HG03439 (cell line): Measurements from ENCODE around the gene GUCY1A1.

Experiments
- ATAC-seq: cut with Tn5 transposase; IDR thresholded peaks from one replicate; pipeline ENCODE4 v1.9.1; 2021; ENCODE audit warnings: mild to moderate bottlenecking, moderate library complexity; ENCODE audit not compliant: unreplicated experiment

Gene GUCY1A1

DNA sequence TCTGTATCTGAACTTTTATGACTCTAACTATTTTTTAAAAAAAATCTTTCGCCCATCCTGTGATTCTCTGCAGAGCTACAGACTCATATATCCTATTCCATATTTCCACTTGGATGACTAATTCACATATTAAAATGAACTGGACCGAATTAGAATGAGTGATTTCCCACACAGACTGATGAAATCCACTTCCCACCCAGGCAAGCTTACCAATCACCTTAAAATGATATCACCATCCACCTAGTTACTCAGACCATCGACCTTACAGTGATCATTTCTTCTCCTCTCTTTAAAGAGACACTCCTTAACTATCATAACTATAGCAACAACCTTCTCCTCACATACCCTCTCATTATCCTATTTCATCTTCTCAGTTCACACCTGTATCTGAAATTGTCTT, 58.1 kb downstream of the GUCY1A1 start:
- no peak for ATAC-seq

DNA sequence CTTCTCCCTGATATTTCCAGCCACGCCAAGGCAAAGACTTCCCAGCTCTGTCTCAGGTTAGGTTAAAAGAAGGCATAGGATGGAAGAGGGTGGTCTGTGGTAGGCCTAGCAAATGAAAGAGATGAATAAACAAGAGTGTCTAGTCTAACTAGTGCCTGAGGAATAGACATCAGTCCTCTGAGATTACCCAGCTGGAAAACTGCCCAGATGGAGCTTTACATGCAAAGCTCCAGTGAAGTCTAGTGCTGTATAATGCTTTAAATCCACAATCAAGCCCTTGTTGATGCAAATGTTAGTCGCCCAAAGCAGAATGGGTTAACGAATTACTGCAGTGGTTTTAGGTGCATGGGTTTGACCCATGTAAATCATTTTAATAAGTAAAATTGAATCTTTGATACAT, 67.4 kb downstream of the GUCY1A1 start:
- ATAC-seq: no peak

DNA sequence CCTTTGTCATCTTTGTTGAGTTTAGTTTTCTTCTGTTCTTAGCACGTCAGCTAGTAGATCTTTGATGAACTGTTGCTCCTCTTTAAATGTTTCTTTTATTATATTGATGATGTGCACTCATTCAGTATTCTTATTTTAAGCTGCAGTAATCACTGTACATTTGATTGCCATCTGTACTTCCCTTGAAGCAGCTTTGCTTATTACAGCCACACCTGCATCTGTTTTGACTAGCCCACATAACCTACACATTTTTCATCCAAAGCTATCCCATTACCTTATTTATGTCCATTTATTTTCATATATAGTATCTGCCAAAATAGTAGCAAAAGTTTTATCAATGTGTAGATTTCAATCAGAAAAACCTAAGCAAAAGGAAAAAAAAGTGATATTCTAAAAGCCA, 68.3 kb downstream of the GUCY1A1 start:
- ATAC-seq: no peak

DNA sequence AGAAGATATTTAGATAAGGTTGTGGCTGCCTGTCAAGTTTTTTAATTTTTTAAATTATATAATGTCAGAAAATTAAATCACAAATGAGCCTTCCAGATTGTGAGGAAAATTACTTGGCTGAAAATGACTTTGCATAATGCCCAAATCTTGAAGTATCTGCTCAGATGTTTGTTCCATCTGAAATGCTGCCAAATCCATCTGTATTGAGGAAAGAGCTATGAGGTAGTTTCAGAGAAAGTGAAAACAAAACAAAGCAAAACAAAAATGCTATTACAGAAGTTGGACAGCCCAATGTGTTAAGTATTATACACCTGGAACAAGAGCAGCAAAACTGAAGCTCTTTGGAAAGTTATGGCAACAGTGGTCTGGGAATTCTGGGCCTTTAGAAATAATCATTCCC, 68.8 kb downstream of the GUCY1A1 start:
- no peak for ATAC-seq

- ATAC-seq: no peak
Measured at GRCh38 chr4:155738548-155738947, 71.9 kb downstream of the GUCY1A1 start.

- ATAC-seq: no peak
Measured at GRCh38 chr4:155741546-155741945, 74.9 kb downstream of the GUCY1A1 start.

- no peak for ATAC-seq
Measured at GRCh38 chr4:155742310-155743015, 75.8 kb downstream of the GUCY1A1 start.

- ATAC-seq: no peak
Measured at GRCh38 chr4:155745984-155746383, 79.3 kb downstream of the GUCY1A1 start.

DNA sequence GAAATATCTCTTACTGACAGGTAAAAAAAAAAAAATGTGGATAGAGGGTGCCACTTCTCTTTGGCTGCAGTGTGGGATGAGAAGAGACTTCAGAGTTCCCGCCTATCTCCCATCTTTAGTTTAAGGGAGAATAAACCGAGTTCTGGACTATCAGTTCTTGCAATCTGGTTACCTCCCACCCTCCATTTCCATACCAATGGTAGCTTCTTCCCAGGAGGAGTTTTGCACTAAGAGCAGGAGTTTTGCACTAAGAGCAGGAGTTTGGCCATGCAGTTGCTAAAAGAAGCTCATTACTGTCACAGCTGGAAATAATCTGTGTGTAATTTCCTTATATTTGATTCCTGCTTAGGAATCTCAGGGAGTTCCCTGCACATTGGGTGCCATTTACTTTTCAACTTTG, 81.4 kb downstream of the GUCY1A1 start:
- no peak for ATAC-seq

- no peak for ATAC-seq
Measured at GRCh38 chr4:155749041-155749440, 82.4 kb downstream of the GUCY1A1 start.

GRCh38 chr4:155751569-155751968, 84.9 kb downstream of the GUCY1A1 start:
- no peak for ATAC-seq

DNA sequence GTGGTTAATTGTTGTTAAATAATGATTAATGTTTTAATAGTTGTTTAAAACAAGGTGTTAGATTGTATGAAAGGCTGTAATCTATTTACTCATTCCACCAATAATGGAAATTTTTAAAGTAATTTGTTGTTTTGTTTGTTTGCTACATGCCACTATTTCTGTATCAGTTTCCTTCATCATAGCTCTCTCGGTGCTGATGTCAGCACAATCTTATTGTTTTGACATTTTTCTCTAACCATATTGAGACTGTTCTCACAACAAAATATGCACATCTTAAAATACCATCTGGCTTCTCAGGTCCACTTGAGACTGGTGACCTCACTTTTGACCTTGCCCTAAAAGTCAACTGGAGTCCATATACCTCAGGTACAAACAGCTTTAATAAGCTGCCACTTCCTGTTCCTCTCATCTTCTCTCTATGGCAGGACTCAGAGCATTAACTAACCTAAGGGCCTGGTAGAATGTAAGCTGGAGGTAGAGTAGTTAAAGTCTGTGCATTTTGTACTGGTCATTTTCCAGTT, 91.2 kb downstream of the GUCY1A1 start:
- ATAC-seq: no peak

- ATAC-seq: peak; percentile 98
Measured at GRCh38 chr4:155758481-155759371, 92.1 kb downstream of the GUCY1A1 start, which contains the start of gene GUCY1B1. TSS of gene GUCY1B1 (plus strand) at chr4:155759021. CDS start at chr4:155759141, 120 bp downstream.

DNA sequence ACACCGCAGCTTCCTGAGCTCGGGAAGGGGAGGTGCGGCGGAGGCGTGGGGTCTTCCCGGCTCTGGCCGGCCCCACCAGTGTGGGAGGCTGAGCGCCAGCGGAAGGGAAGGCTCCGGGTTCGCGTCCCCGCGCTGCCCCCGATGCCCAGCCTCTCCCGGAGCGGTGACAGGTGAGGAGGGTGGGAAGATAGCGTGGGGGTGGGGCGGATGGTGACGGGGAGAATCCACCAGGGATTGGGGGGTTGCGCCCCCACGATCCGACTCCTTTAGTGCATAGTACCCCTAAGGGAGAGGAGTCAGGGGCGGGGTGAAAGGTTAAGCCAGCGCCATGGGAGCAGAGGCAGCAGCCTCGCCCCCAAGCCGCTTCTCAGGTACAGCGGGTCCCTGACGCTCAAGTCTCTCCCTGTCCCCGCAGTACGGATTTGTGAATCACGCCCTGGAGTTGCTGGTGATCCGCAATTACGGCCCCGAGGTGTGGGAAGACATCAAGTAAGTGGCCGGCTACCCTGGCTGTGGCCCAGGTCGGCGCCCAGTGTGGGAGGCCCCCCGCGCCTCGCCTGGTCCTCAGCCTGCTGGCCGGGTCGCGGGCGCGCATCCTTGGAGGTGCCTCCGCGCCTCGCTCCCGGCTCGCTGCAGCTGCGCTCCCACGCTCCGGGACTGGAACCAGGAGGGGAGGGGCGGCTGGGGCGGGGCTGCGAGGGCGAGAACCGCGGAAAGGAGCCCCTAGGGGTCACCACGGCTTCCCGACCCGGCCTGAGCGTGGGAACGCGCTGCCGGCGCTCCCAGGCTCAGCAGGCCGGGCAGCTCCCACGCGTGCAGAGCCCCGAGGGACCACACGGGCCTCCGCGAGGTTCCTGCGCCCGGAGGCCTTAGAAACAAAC, 93.0 kb downstream of the GUCY1A1 start:
- ATAC-seq: peak; percentile 23

- ATAC-seq: no peak
Measured at GRCh38 chr4:155761047-155761446, 94.4 kb downstream of the GUCY1A1 start.

GRCh38 chr4:155761916-155762315, 95.3 kb downstream of the GUCY1A1 start:
- ATAC-seq: no peak

DNA sequence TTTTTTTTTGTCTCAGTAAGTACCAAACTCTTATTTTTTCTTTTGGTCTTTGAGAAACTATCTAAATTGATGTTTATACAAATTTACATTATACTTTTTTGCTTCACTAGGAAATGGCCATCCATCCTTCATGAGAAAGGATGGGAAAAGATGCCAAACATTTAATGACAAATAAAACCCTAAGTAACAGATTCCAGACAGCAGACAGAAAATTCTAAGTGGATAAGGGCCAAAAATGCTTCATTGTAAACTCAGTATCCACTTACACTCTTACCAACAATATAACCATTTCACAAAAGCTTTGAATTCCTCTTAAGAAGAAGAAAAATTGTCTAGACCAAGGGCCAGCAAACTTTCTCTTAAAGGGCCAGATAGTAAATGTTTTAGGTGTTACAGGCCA, 95.7 kb downstream of the GUCY1A1 start:
- no peak for ATAC-seq

DNA sequence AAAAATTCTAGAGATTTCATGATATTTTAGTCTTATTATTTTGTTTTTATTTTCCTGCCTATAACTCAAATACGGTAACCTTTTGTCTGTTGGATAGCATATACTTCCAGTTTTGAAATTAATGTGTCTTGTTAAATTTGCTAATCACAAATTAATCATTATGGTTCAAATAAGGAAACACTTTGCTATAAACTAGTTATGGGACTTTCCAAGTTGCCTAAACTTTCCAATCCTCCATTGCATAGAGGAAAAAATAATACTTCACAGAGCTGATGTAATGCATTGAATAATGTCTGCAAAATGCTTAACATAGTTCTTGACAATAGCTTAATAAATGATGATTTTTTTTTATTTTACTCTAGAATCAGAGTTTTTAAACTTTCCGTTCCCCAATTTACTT, 96.9 kb downstream of the GUCY1A1 start:
- ATAC-seq: no peak

- no peak for ATAC-seq
Measured at GRCh38 chr4:155765149-155765548, 98.5 kb downstream of the GUCY1A1 start.

DNA sequence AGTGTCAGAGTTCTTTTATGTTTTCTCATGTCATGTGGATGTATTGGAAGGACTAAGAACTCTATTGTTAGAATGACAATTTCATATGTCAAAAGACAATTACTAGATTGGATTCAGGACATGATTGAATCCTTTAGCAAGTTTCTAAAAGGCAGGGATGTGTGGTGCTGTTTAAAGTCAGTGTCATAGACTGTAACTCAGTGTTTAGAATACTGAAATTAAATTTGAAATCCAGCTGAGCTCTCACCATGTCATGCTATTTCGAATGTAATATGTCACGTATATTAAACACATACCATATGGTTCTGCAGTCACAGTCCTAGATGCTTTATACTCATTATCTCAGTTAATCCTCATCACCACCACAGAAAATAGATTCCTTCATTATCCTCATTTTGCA, 100.0 kb downstream of the GUCY1A1 start:
- no peak for ATAC-seq

GRCh38 chr4:155768370-155768769, 101.7 kb downstream of the GUCY1A1 start:
- no peak for ATAC-seq
